H1 (cell line): ENCODE data around the gene SPTSSB. TPM values are rescaled to one million over a fixed set of nuclear protein-coding genes. Genes with fewer than 3 reads are reported as not detected.

Source experiments
- CTCF ChIA-PET: fragments of 300-600 bp; sonication (Branson Sonifier 250); formaldehyde crosslinking; loops from one replicate; lab custom pipeline; 2021; ENCODE audit not compliant: partially characterized antibody; lab: Charles Lee
- POLR2A ChIA-PET: fragments of 300-600 bp; sonication (Branson Sonifier 250); formaldehyde crosslinking; loops from one replicate; lab custom pipeline; 2021; ENCODE audit warnings: inconsistent platforms; ENCODE audit not compliant: partially characterized antibody; lab: Charles Lee
- DNase-seq, 2 experiments: peaks; one replicate each; pipeline versions ENCODE4 v3.0.0 to v3.0.0-alpha.2; 2010 to 2022; ENCODE audit warnings: low spot score in 2 of 2, low read depth in 1 of 2, mixed read lengths in 1 of 2
- FAIRE-seq: peaks from 2 replicates; lab custom pipeline; 2011; peaks lifted over from hg19 to GRCh38; lab: Jason Lieb, UNC
- H2AFZ ChIP-seq: 2 replicates; pipeline ENCODE4 v1.8.1; 2012; ENCODE audit warnings: low read length, inconsistent platforms
- H2AK5ac ChIP-seq: 2 replicates; pipeline ENCODE4 v1.6.1; 2013; ENCODE audit warnings: low read depth, low read length
- H2BK120ac ChIP-seq: replicated peaks from 2 replicates; pipeline ENCODE3; 2013; ENCODE audit warnings: low read depth, low read length, inconsistent platforms
- H2BK12ac ChIP-seq: 2 replicates; pipeline ENCODE4 v1.6.1; 2013; ENCODE audit warnings: low read depth, low read length
- H2BK15ac ChIP-seq: 2 replicates; pipeline ENCODE4 v1.6.1; 2013; ENCODE audit warnings: low read length
- H2BK20ac ChIP-seq: 2 replicates; pipeline ENCODE4 v1.6.1; 2013; ENCODE audit warnings: low read length
- H2BK5ac ChIP-seq: 2 replicates; pipeline ENCODE4 v1.6.1; 2013; ENCODE audit warnings: low read depth, low read length
- H3K14ac ChIP-seq: 2 replicates; pipeline ENCODE4 v1.6.1; 2013; ENCODE audit warnings: inconsistent platforms; ENCODE audit not compliant: insufficient read length
- H3K18ac ChIP-seq: 2 replicates; pipeline ENCODE4 v1.6.1; 2013; ENCODE audit warnings: low read length; ENCODE audit errors: extremely low read depth
- H3K23ac ChIP-seq: 2 replicates; pipeline ENCODE4 v1.6.1; 2013; ENCODE audit warnings: inconsistent platforms; ENCODE audit not compliant: insufficient read length
- H3K23me2 ChIP-seq: 2 replicates; pipeline ENCODE4 v1.6.1; 2013; ENCODE audit warnings: low read depth, low read length
- H3K27ac ChIP-seq: 2 replicates; pipeline ENCODE4 v1.6.1; 2011; ENCODE audit warnings: low read depth, low read length, inconsistent platforms
- H3K27me3 ChIP-seq, 4 experiments: replicated peaks in 1 of 4; 1 replicate in 1 of 4; 2 replicates in 3 of 4; pipeline versions ENCODE4 v1.6.1 to v1.8.1; 2011 to 2013; ENCODE audit warnings: low read length in 3 of 4, mild to moderate bottlenecking in 3 of 4, inconsistent platforms in 2 of 4, mixed read lengths in 2 of 4, moderate library complexity in 1 of 4; ENCODE audit not compliant: control insufficient read depth in 3 of 4, insufficient read depth in 3 of 4; ENCODE audit errors: extremely low read depth in 1 of 4
- H3K36me3 ChIP-seq, 4 experiments: 2 replicates each; pipeline versions ENCODE4 v1.6.1 to v1.8.1; 2011 to 2013; ENCODE audit warnings: mild to moderate bottlenecking in 4 of 4, low read length in 3 of 4, moderate library complexity in 2 of 4, control low read depth in 1 of 4, inconsistent platforms in 1 of 4; ENCODE audit not compliant: insufficient read depth in 4 of 4, control insufficient read depth in 2 of 4
- H3K4ac ChIP-seq: replicated peaks from 2 replicates; pipeline ENCODE3; 2013; ENCODE audit warnings: low read length, low read depth, mixed read lengths, inconsistent platforms; ENCODE audit not compliant: insufficient read length
- H3K4me1 ChIP-seq, 4 experiments: replicated peaks in 1 of 4; 1 replicate in 1 of 4; 2 replicates in 3 of 4; pipeline versions ENCODE4 v1.6.1 to v1.8.1; 2011 to 2013; ENCODE audit warnings: low read length in 3 of 4, inconsistent platforms in 2 of 4, mixed read lengths in 1 of 4; ENCODE audit not compliant: insufficient read depth in 4 of 4, control insufficient read depth in 3 of 4
- H3K4me2 ChIP-seq, 2 experiments: 2 replicates each; pipeline versions ENCODE4 v1.6.1 to v1.8.1; 2011 to 2013; ENCODE audit warnings: low read depth in 2 of 2, low read length in 2 of 2, control low read depth in 1 of 2, inconsistent platforms in 1 of 2, mild to moderate bottlenecking in 1 of 2; ENCODE audit not compliant: insufficient read depth in 1 of 2
- H3K4me3 ChIP-seq, 4 experiments: fragments of 200-600, 300-600 bp in 1 of 4; sonication (generic), shearing (Covaris generic), sonication (Bioruptor Twin) in 1 of 4; 2 replicates each; pipeline versions ENCODE4 v1.5.1 to v1.8.1; 2011 to 2016; ENCODE audit warnings: low read length in 4 of 4, low read depth in 3 of 4, control low read depth in 2 of 4, inconsistent platforms in 2 of 4, mild to moderate bottlenecking in 2 of 4, mixed read lengths in 1 of 4, moderate library complexity in 1 of 4; ENCODE audit not compliant: insufficient read depth in 2 of 4; ENCODE audit errors: extremely low read depth in 1 of 4
- H3K56ac ChIP-seq: replicated peaks from 2 replicates; pipeline ENCODE3; 2013; ENCODE audit warnings: low read depth, mild to moderate bottlenecking, mixed read lengths, low read length, inconsistent platforms; ENCODE audit not compliant: insufficient read length
- H3K79me1 ChIP-seq: 2 replicates; pipeline ENCODE4 v1.6.1; 2013; ENCODE audit warnings: low read depth, low read length, control low read depth
- H3K79me2 ChIP-seq, 2 experiments: 2 replicates each; pipeline versions ENCODE4 v1.6.1 to v1.8.1; 2012 to 2013; ENCODE audit warnings: low read length in 2 of 2, mild to moderate bottlenecking in 2 of 2, inconsistent platforms in 1 of 2; ENCODE audit not compliant: insufficient read depth in 2 of 2, control insufficient read depth in 1 of 2
- H3K9ac ChIP-seq, 4 experiments: replicated peaks in 1 of 4; 1 replicate in 1 of 4; 2 replicates in 3 of 4; pipeline versions ENCODE4 v1.6.1 to v1.8.1; 2011 to 2013; ENCODE audit warnings: low read depth in 3 of 4, low read length in 3 of 4, control low read depth in 2 of 4, mild to moderate bottlenecking in 2 of 4, moderate library complexity in 2 of 4, inconsistent platforms in 1 of 4; ENCODE audit errors: extremely low read depth in 1 of 4
- H3K9me3 ChIP-seq, 2 experiments: 2 replicates each; pipeline versions ENCODE4 v1.6.1 to v1.8.1; 2012 to 2013; ENCODE audit warnings: mild to moderate bottlenecking in 2 of 2, moderate library complexity in 2 of 2, control low read depth in 1 of 2, inconsistent platforms in 1 of 2, low read depth in 1 of 2, low read length in 1 of 2, mixed read lengths in 1 of 2; ENCODE audit not compliant: insufficient read depth in 2 of 2
- H4K20me1 ChIP-seq, 2 experiments: replicated peaks in 1 of 2; 2 replicates each; pipeline versions ENCODE3 to v1.8.1; 2011 to 2013; ENCODE audit warnings: inconsistent platforms in 2 of 2, low read length in 2 of 2, mild to moderate bottlenecking in 1 of 2; ENCODE audit not compliant: insufficient read depth in 2 of 2, control insufficient read depth in 1 of 2
- H4K5ac ChIP-seq: 2 replicates; pipeline ENCODE4 v1.6.1; 2013; ENCODE audit warnings: low read length, low read depth, mixed read lengths, inconsistent platforms; ENCODE audit not compliant: insufficient read length
- H4K8ac ChIP-seq: 2 replicates; pipeline ENCODE4 v1.8.0; 2013; ENCODE audit warnings: mild to moderate bottlenecking, moderate library complexity, low read length, inconsistent platforms; ENCODE audit not compliant: insufficient read depth; ENCODE audit errors: extremely low read depth
- H4K91ac ChIP-seq: replicated peaks from 2 replicates; pipeline ENCODE3; 2013; ENCODE audit warnings: low read length, mixed read lengths, inconsistent platforms; ENCODE audit not compliant: insufficient read length
- ASH2L ChIP-seq: fragments of 200-600, 300-600 bp; sonication (generic); IDR thresholded peaks from one replicate; pipeline ENCODE4 v1.7.1; 2017; ENCODE audit warnings: low read length
- EZH2 ChIP-seq: fragments of 200-600 bp; sonication (generic); IDR thresholded peaks from 2 replicates; pipeline ENCODE4 v1.7.1; 2012; ENCODE audit warnings: low read depth, mild to moderate bottlenecking, moderate library complexity, low read length, inconsistent platforms; ENCODE audit not compliant: severe bottlenecking
- JUN ChIP-seq: IDR thresholded peaks from 2 replicates; pipeline ENCODE4 v1.6.1; 2011; ENCODE audit warnings: low read depth, mild to moderate bottlenecking, improper control_type of control experiment, low read length
- KDM4A ChIP-seq: IDR thresholded peaks from one replicate; pipeline ENCODE4 v1.7.1; 2012; ENCODE audit warnings: low read depth, mild to moderate bottlenecking, moderate library complexity, low read length, inconsistent platforms; ENCODE audit not compliant: severe bottlenecking
- KDM5A ChIP-seq: fragments of 200-600 bp; IDR thresholded peaks from 2 replicates; pipeline ENCODE4 v1.7.1; 2012; ENCODE audit warnings: mild to moderate bottlenecking, low read length, inconsistent platforms, mixed read lengths
- RNF2 ChIP-seq: fragments of 200-900, 300-1000 bp; sonication (generic); IDR thresholded peaks from 2 replicates; pipeline ENCODE4 v1.7.1; 2016; ENCODE audit warnings: borderline replicate concordance, low read depth, mild to moderate bottlenecking, antibody characterized with exemption, low read length; ENCODE audit not compliant: poor library complexity, severe bottlenecking; ENCODE audit errors: missing control alignments
- SIRT6 ChIP-seq: IDR thresholded peaks from one replicate; pipeline ENCODE4 v1.7.1; 2012; ENCODE audit warnings: low read length, inconsistent platforms
- SP4 ChIP-seq: IDR thresholded peaks from 2 replicates; pipeline ENCODE4 v1.6.1; 2012; ENCODE audit warnings: low read length, inconsistent platforms
- YY1 ChIP-seq: IDR thresholded peaks from 2 replicates; pipeline ENCODE4 v1.6.1; 2011; ENCODE audit warnings: low read depth, mild to moderate bottlenecking, low read length
- ZNF274 ChIP-seq: IDR thresholded peaks from 2 replicates; pipeline ENCODE4 v1.7.0; 2012; ENCODE audit warnings: low read length, borderline replicate concordance; ENCODE audit errors: extremely low read depth
- WGBS, 2 experiments: shearing (Covaris generic) in 1 of 2; methylation state at CpG; one replicate each; pipeline versions ENCODE4 v1.1.6 to v1.1.7; 2013 to 2015; ENCODE audit warnings: low lambda C conversion rate in 2 of 2, mixed read lengths in 2 of 2, inconsistent platforms in 1 of 2, low coverage in 1 of 2, missing lambda C conversion rate in 1 of 2; ENCODE audit not compliant: insufficient replicate concordance in 2 of 2, insufficient coverage in 1 of 2, insufficient read length in 1 of 2; ENCODE audit errors: extremely low coverage in 1 of 2, missing lambda C conversion rate in 1 of 2; 5-methylcytosine and 5-hydroxymethylcytosine counted together
- polyA plus RNA-seq, 7 experiments: library from polyadenylated mRNA; depleted of rRNA in 3 of 7; stranded (reverse) in 5 of 7; unstranded in 2 of 7; fragments of >200 nt in 5 of 7; fragments of 200-250 nt in 2 of 7; gene quantifications; 1 replicate in 5 of 7; 2 replicates in 1 of 7; 4 replicates in 1 of 7; pipeline versions ENCODE4 v1.2.1 to v1.2.3, GENCODE V29; 2011 to 2013; ENCODE audit warnings: missing spikeins in 2 of 7, mixed read lengths in 2 of 7
- total RNA-seq: library from RNA; stranded (reverse); fragmentation: NEBNext Ultra II Directional; extraction: Animal tissue kit (Norgen Biotek cat#: 25700); gene quantifications from 2 replicates; pipeline ENCODE4 v1.2.1, GENCODE V29; 2021
- TF ChIP-seq, protein P1 (sequence below), 3 experiments: IDR thresholded peaks; 1 replicate in 2 of 3; 2 replicates in 1 of 3; pipeline versions ENCODE4 v1.5.1 to v1.6.1; 2011; ENCODE audit warnings: low read length in 3 of 3, mild to moderate bottlenecking in 3 of 3, inconsistent platforms in 2 of 3, low read depth in 1 of 3, moderate library complexity in 1 of 3; ENCODE audit not compliant: insufficient read depth in 1 of 3; ENCODE audit errors: control extremely low read depth in 1 of 3

The SPTSSB gene
- total and polyA plus RNA-seq, 2 of the 8 experiments (the other 6 are each of a cell fraction or from before 2014, with no cell fraction given) = 33.4 to 52.5 TPM

DNA sequence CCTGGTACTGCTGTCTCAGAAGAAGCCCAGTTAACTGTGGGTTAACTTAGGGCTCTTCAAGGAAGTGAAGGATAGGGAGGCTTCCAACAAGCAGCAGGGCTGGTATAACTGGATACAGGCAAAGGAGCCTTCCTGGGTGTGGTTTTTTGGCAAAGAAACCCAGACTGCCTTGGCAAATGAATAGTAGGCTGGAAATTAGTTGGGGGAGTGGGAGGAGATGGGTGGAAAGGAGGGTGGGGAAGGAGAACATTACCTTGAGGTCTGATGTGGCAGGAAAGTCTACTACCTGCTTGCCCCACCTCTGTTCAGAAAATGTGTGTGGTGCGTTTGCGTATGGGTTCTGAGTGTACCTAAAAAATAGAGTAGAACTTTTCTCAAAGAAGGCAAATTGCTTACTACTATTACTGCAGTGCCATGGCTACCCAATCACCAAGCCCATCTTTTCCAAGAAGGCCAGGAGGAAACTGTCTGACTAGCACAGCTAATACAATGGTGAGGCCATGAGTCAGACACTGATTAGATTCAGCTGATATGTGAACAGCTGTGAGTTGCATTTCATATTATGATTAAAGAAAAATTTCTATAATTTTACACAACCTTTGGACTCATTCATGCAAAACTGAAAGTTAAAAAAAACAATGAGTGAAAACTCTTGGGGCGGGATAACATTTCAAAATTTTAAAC lies 55.2 kb downstream of the SPTSSB start:
- 92% methylated on average over 3 of the region's 3 CpGs; no CpG with 5 or more reads in 1 of the 2 experiments for WGBS, 2 experiments
- ChIA-PET CTCF (interaction anchor here (1.7 kb wide), 1 partner anchor 14 kb away, joined by 4 read pairs; no protein-coding TSS in a partner anchor), POLR2A (no interaction called here)
- Histone ChIP-seq H2AFZ (no peak overlapping the region), H4K8ac (no peak overlapping the region), H3K56ac (no peak overlapping the region), H3K4me3 (no peak overlapping the region), H4K20me1 (no peaks in the 10 kb centered on the region), H4K5ac (no peak overlapping the region), H3K27me3 (no peaks in the 10 kb centered on the region), H3K4ac (no peak overlapping the region), H3K4me2 (no peak overlapping the region), H3K36me3 (no peaks in the 10 kb centered on the region), H3K79me1 (no peaks in the 10 kb centered on the region), H2BK20ac (no peak overlapping the region), H3K4me1 (no peaks in the 10 kb centered on the region), H2BK5ac (no peak overlapping the region), H3K23ac (no peak overlapping the region), H3K9me3 (no peaks in the 10 kb centered on the region), H3K27ac (no peak overlapping the region), H3K18ac (no peak overlapping the region), H3K79me2 (no peaks in the 10 kb centered on the region), H2AK5ac (no peak overlapping the region), H3K9ac (no peak overlapping the region), H2BK15ac (no peak overlapping the region), H3K23me2 (no peaks in the 10 kb centered on the region), H2BK120ac (no peak overlapping the region), H2BK12ac (no peak overlapping the region), H4K91ac (no peak overlapping the region), H3K14ac (no peak overlapping the region)
- FAIRE-seq (no peak), DNase-seq (no peak)
- no peak for TF ChIP-seq ASH2L
- no peak for TF ChIP-seq EZH2
- no peak for TF ChIP-seq SIRT6
- TF ChIP-seq, protein P1, sequence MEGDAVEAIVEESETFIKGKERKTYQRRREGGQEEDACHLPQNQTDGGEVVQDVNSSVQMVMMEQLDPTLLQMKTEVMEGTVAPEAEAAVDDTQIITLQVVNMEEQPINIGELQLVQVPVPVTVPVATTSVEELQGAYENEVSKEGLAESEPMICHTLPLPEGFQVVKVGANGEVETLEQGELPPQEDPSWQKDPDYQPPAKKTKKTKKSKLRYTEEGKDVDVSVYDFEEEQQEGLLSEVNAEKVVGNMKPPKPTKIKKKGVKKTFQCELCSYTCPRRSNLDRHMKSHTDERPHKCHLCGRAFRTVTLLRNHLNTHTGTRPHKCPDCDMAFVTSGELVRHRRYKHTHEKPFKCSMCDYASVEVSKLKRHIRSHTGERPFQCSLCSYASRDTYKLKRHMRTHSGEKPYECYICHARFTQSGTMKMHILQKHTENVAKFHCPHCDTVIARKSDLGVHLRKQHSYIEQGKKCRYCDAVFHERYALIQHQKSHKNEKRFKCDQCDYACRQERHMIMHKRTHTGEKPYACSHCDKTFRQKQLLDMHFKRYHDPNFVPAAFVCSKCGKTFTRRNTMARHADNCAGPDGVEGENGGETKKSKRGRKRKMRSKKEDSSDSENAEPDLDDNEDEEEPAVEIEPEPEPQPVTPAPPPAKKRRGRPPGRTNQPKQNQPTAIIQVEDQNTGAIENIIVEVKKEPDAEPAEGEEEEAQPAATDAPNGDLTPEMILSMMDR (IDR thresholded peaks at IDR 0.05; ENCODE audit: control extremely low read depth in 1 of 3, insufficient read depth in 1 of 3, low read depth in 1 of 3, low read length in 3 of 3) = no peak
- no peak for TF ChIP-seq SP4
- TF ChIP-seq YY1 = no peak
- no peak for TF ChIP-seq ZNF274
- no peak for TF ChIP-seq JUN
- no peak for TF ChIP-seq KDM4A
- no peak for TF ChIP-seq KDM5A
- no peak for TF ChIP-seq RNF2
